ENCODE results near the gene SLX9. TPM values are rescaled to one million over a fixed set of nuclear protein-coding genes. Genes with fewer than 3 reads are reported as not detected.

The SLX9 gene
- total and polyA plus RNA-seq, 2 donors (not counting 3 experiments of a cell fraction or from before 2014, with no cell fraction given): 27.0 to 50.6 TPM

DNA sequence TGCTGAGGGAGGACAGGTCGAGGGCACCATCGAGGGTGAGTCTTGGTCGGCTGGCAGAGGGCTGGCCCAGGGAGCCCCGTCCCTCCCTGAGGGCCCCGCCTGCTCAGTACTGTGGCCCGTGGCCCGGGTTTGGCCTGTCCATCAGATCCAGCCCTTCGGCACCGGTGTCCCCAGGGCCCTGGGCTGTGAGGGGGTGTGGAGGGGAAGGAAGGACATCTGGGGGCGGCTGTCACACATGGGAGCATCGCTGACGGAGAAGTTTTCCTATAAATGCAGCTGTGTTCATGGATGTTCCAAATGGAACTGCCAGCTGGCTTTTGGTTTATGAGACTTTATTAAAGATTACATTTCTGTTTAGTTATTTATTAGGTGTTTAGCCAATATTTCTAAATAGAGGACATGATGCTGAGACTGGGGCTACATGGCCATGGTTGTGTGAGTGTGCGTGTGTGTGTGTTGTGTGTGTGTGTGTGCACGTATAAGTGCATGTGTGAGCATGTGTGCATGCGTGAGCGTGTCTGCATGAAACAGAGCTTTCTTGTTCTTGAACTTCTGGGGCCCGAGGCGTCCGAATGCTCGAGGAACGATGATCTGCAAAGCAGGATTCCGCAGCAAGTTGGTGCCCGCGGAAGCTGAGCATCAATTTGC, 54.3 kb downstream of the SLX9 start:
- ChIA-PET POLR2A (no interaction called here), CTCF (interaction anchor here (1.0 to 3.6 kb wide), 2 partner anchors 19 to 135 kb away, joined by 4 to 15 read pairs; no protein-coding TSS in a partner anchor)
- no peak overlapping the region for H2AFZ ChIP-seq (ENCODE audit: low read depth, low read length)
- H3K9me3 ChIP-seq (replicated peaks; ENCODE audit: control insufficient read depth, insufficient read depth, low read length): no peaks in the 10 kb centered on the region
- intact Hi-C loops (cut with micrococcal nuclease) (no loop called here), dilution Hi-C loops (cut with MboI; ENCODE audit: extremely low pct_ligation_motif_present, low sequenced_read_pairs) (no loop called here)
- H3K27me3 ChIP-seq (ENCODE audit: control insufficient read depth in 2 of 2, insufficient read depth in 2 of 2, low read length in 2 of 2): no peaks in the 10 kb centered on the region
- no peaks in the 10 kb centered on the region for H3K36me3 ChIP-seq (ENCODE audit: control insufficient read depth in 2 of 2, extremely low read depth in 1 of 2, insufficient read depth in 2 of 2, low read length in 2 of 2)
- no peaks in the 10 kb centered on the region for H3K4me1 ChIP-seq (ENCODE audit: control insufficient read depth, extremely low read depth, insufficient read depth, low read length)
- H3K4me3 ChIP-seq (replicated peaks in 1 of 3; ENCODE audit: insufficient read depth in 1 of 3, low read depth in 1 of 3, low read length in 3 of 3): no peak overlapping the region
- no peaks in the 10 kb centered on the region for H4K20me1 ChIP-seq (replicated peaks; ENCODE audit: control insufficient read depth, extremely low read depth, insufficient read depth, low read length)
- H3K27ac ChIP-seq (ENCODE audit: insufficient read depth, low read depth, low read length): no peak overlapping the region
- no peak overlapping the region for H3K4me2 ChIP-seq (ENCODE audit: insufficient read depth, low read length)
- no peak for TF ChIP-seq EZH2 (IDR thresholded peaks at IDR 0.05; ENCODE audit: borderline replicate concordance, low read depth, low read length, severe bottlenecking)
- TF ChIP-seq MYC (IDR thresholded peaks at IDR 0.05; ENCODE audit: low read depth, low read length): no peak
- TF ChIP-seq MAX (IDR thresholded peaks at IDR 0.05; ENCODE audit: insufficient read depth, insufficient read length): no peak
- TF ChIP-seq GATA2 (IDR thresholded peaks at IDR 0.05; ENCODE audit: insufficient read depth, insufficient read length, low read depth, low read length): no peak
- no peak for TF ChIP-seq POLR2AphosphoS5 (IDR thresholded peaks at IDR 0.05; ENCODE audit: insufficient read depth, low read depth, low read length)
- no peak for TF ChIP-seq POLR2A (IDR thresholded peaks at IDR 0.05; ENCODE audit: low read depth, low read length)
- no peak for TF ChIP-seq JUN (IDR thresholded peaks at IDR 0.05; ENCODE audit: borderline replicate concordance, insufficient read depth, insufficient read length, low read depth)
- no peak for TF ChIP-seq FOS (IDR thresholded peaks at IDR 0.05; ENCODE audit: borderline replicate concordance, insufficient read depth, low read length)
- TF ChIP-seq CTCF (IDR thresholded peaks at IDR 0.05; ENCODE audit: extremely low read depth in 1 of 2, insufficient read depth in 1 of 2, low read depth in 1 of 2, low read length in 2 of 2): no peak
- no peaks in the 10 kb centered on the region for H3K79me2 ChIP-seq (ENCODE audit: control insufficient read depth, insufficient read depth, low read length)
- no peak for FAIRE-seq
- no TSS peak for BruUV-seq (replicated peaks)
- H3K9ac ChIP-seq (replicated peaks; ENCODE audit: extremely low read depth, insufficient read depth, low read length): no peak overlapping the region
- no peak for DNase-seq (ENCODE audit: low read depth, low spot score)
- H3K9me1 ChIP-seq (replicated peaks; ENCODE audit: control insufficient read depth, extremely low read depth, insufficient read depth, low read length): no peaks in the 10 kb centered on the region

Measured in endothelial cell of umbilical vein (primary cell).